Keratinocyte (primary cell): Measurements from ENCODE around the gene OR4E1. TPM values are rescaled to one million over a fixed set of nuclear protein-coding genes. Genes with fewer than 3 reads are reported as not detected.

Experiments used
- DNase-seq: peaks from one replicate; pipeline ENCODE4 v3.0.0-alpha.2; 2011; ENCODE audit warnings: low read depth, missing footprints, low spot score
- FAIRE-seq: peaks from 2 replicates; lab custom pipeline; 2011; peaks lifted over from hg19 to GRCh38; lab: Jason Lieb, UNC
- H2AFZ ChIP-seq: 2 replicates; pipeline ENCODE4 v1.6.0; 2012; ENCODE audit warnings: low read length, control low read depth, inconsistent platforms; ENCODE audit not compliant: control insufficient read depth
- H3K27ac ChIP-seq: 2 replicates; pipeline ENCODE4 v1.5.1; 2011; ENCODE audit warnings: low read length; ENCODE audit not compliant: control insufficient read depth, insufficient read depth
- H3K27me3 ChIP-seq: 3 replicates; pipeline ENCODE4 v1.6.0; 2011; ENCODE audit warnings: low read length; ENCODE audit not compliant: control insufficient read depth, insufficient read depth; ENCODE audit errors: extremely low read depth
- H3K36me3 ChIP-seq, 2 experiments: 2 replicates in 1 of 2; 3 replicates in 1 of 2; pipeline ENCODE4 v1.5.1; 2011; ENCODE audit warnings: low read length in 2 of 2, mild to moderate bottlenecking in 1 of 2; ENCODE audit not compliant: control insufficient read depth in 2 of 2, insufficient read depth in 2 of 2; ENCODE audit errors: extremely low read depth in 1 of 2
- H3K4me1 ChIP-seq: 3 replicates; pipeline ENCODE4 v1.5.1; 2011; ENCODE audit warnings: low read length; ENCODE audit not compliant: control insufficient read depth, insufficient read depth; ENCODE audit errors: extremely low read depth
- H3K4me2 ChIP-seq: 3 replicates; pipeline ENCODE4 v1.6.0; 2011; ENCODE audit warnings: low read depth, low read length; ENCODE audit not compliant: control insufficient read depth, insufficient read depth; ENCODE audit errors: extremely low read depth
- H3K4me3 ChIP-seq, 3 experiments: fragments of 200-600 bp in 1 of 3; sonication (generic) in 1 of 3; 2 replicates in 2 of 3; 3 replicates in 1 of 3; pipeline ENCODE4 v1.5.1; 2011 to 2016; ENCODE audit warnings: low read length in 3 of 3, mild to moderate bottlenecking in 3 of 3, control low read depth in 2 of 3, inconsistent platforms in 1 of 3, low read depth in 1 of 3, mixed read lengths in 1 of 3, mixed run types in 1 of 3, moderate library complexity in 1 of 3; ENCODE audit not compliant: control insufficient read depth in 2 of 3, insufficient read depth in 2 of 3; ENCODE audit errors: extremely low read depth in 1 of 3
- H3K79me2 ChIP-seq: 2 replicates; pipeline ENCODE4 v1.6.0; 2012; ENCODE audit warnings: low read length; ENCODE audit not compliant: control insufficient read depth, insufficient read depth
- H3K9ac ChIP-seq: 3 replicates; pipeline ENCODE4 v1.6.0; 2011; ENCODE audit warnings: low read length; ENCODE audit not compliant: control insufficient read depth, insufficient read depth; ENCODE audit errors: extremely low read depth
- H3K9me1 ChIP-seq: 3 replicates; pipeline ENCODE4 v1.6.0; 2011; ENCODE audit warnings: low read length; ENCODE audit not compliant: control insufficient read depth, insufficient read depth; ENCODE audit errors: extremely low read depth
- H3K9me3 ChIP-seq: 2 replicates; pipeline ENCODE4 v1.5.1; 2012; ENCODE audit warnings: low read depth, low read length; ENCODE audit not compliant: control insufficient read depth
- H4K20me1 ChIP-seq: 3 replicates; pipeline ENCODE4 v1.6.0; 2011; ENCODE audit warnings: low read length; ENCODE audit not compliant: control insufficient read depth, insufficient read depth; ENCODE audit errors: extremely low read depth
- EZH2 ChIP-seq: IDR thresholded peaks from one replicate; pipeline ENCODE4 v1.6.1; 2012; ENCODE audit warnings: inconsistent platforms, mild to moderate bottlenecking, low read length, moderate library complexity
- dilution Hi-C: fragments of 300-500 bp; cut with MboI; formaldehyde crosslinking; loops from one replicate; pipeline ENCODE4 v1.7.0; 2020; ENCODE audit warnings: low sequenced_read_pairs; ENCODE audit not compliant: extremely low pct_ligation_motif_present
- polyA plus RNA-seq, 5 experiments: library from polyadenylated mRNA; depleted of rRNA in 3 of 5; stranded (reverse) in 3 of 5; stranded (forward) in 1 of 5; unstranded in 1 of 5; fragments of >200 nt; gene quantifications; 1 replicate in 1 of 5; 2 replicates in 3 of 5; 3 replicates in 1 of 5; pipeline versions ENCODE4 v1.2.1 to v1.2.3, GENCODE V29; 2011 to 2012; ENCODE audit warnings: missing spikeins in 2 of 5, low read depth in 1 of 5, low replicate concordance in 1 of 5
- TF ChIP-seq, protein P1 (sequence below), 3 experiments: IDR thresholded peaks in 1 of 3; conservative IDR thresholded peaks in 1 of 3; optimal IDR thresholded peaks in 1 of 3; 2 replicates in 2 of 3; 3 replicates in 1 of 3; pipeline versions ENCODE3 to v1.5.1; 2011; ENCODE audit warnings: low read length in 3 of 3, mild to moderate bottlenecking in 3 of 3, moderate library complexity in 2 of 3, control low read depth in 1 of 3, inconsistent platforms in 1 of 3; ENCODE audit not compliant: insufficient read depth in 2 of 3; ENCODE audit errors: extremely low read depth in 1 of 3

The OR4E1 gene
- polyA plus RNA-seq, 1 donor (not counting 4 experiments of a cell fraction or from before 2014, with no cell fraction given): not detected

DNA sequence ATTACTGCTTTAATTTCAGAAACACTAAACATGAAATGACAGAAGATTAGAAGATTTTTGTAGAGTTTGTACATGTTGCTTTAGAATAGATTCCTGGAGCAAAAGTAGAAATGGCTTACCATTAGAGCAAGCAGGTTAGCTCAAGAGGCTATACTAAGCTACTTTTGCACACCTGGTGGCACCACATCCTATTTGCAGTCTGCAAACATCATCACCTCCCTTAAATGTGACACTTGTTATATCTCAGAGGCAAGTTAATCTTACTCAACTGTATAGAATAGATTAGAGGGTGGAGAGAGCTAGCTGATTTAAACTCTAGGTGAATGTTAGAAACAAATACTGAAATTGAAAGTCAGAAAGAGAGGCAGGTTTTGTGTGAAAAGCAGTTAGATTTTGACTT is 30.7 kb upstream of the OR4E1 start:
- Histone ChIP-seq H3K79me2 (no peaks in the 10 kb centered on the region), H3K4me2 (no peak overlapping the region), H3K36me3 (no peaks in the 10 kb centered on the region), H3K4me1 (no peaks in the 10 kb centered on the region), H3K9ac (no peak overlapping the region), H4K20me1 (no peaks in the 10 kb centered on the region), H3K27ac (no peak overlapping the region), H3K9me3 (no peaks in the 10 kb centered on the region), H3K4me3 (no peak overlapping the region), H3K27me3 (no peaks in the 10 kb centered on the region), H3K9me1 (no peaks in the 10 kb centered on the region), H2AFZ (no peak overlapping the region)
- FAIRE-seq: no peak
- dilution Hi-C loops: no loop called here
- no peak for DNase-seq
- TF ChIP-seq EZH2: no peak
- TF ChIP-seq, protein P1, sequence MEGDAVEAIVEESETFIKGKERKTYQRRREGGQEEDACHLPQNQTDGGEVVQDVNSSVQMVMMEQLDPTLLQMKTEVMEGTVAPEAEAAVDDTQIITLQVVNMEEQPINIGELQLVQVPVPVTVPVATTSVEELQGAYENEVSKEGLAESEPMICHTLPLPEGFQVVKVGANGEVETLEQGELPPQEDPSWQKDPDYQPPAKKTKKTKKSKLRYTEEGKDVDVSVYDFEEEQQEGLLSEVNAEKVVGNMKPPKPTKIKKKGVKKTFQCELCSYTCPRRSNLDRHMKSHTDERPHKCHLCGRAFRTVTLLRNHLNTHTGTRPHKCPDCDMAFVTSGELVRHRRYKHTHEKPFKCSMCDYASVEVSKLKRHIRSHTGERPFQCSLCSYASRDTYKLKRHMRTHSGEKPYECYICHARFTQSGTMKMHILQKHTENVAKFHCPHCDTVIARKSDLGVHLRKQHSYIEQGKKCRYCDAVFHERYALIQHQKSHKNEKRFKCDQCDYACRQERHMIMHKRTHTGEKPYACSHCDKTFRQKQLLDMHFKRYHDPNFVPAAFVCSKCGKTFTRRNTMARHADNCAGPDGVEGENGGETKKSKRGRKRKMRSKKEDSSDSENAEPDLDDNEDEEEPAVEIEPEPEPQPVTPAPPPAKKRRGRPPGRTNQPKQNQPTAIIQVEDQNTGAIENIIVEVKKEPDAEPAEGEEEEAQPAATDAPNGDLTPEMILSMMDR (optimal IDR thresholded peaks at IDR 0.05 in 1 of 3, IDR thresholded peaks at IDR 0.05 in 1 of 3, conservative IDR thresholded peaks at IDR 0.05 in 1 of 3; ENCODE audit: extremely low read depth in 1 of 3, insufficient read depth in 2 of 3, low read length in 3 of 3): no peak

DNA sequence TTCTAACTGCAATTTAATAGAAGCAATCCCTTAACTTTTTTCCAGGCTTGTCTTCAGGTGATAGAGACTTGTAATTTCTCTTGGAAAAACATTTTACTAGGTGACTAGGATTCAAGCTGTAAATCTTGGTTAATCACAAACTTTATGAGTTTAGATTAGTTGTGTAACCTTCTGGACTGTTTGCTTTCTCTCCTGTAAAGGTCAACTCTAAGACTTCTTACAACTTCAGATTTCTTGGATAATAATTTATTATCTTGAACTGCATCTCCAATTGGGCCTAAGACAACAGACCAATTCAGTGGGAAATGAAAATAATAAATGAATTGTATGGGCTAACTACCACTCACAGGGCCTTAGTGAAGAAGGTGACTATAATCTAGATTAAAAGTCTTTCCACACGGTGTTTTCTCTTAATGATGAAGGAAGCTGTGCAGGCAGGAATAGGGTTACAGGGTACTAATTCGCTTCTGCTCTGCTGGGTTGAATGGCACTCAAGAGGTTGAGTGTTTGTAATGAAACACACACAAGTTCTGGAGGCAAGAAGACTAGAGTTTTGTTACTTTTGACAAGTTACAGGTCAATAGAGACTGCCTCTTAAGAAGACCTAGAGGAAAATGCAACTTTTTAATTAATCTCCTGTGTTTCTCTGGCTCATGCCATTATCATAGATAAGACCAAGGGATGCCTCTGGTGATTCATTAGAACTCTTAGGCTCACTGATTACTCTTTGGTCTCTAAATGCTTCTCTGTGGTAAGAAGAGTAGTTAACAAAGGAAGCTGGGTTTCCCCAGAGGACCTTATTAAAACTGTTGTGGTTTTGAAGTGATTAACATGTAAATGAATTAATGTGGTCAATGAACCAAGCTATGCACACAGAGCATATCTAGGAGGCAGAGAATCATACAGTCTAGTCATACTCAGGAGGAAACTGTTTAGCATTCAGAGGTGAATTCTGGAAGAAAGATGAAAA is 30.0 kb upstream of the OR4E1 start:
- TF ChIP-seq EZH2: no peak
- TF ChIP-seq, protein P1 (optimal IDR thresholded peaks at IDR 0.05 in 1 of 3, IDR thresholded peaks at IDR 0.05 in 1 of 3, conservative IDR thresholded peaks at IDR 0.05 in 1 of 3; ENCODE audit: extremely low read depth in 1 of 3, insufficient read depth in 2 of 3, low read length in 3 of 3): no peak
- dilution Hi-C loops: no loop called here
- Histone ChIP-seq H3K79me2 (no peaks in the 10 kb centered on the region), H2AFZ (no peak overlapping the region), H3K4me3 (no peak overlapping the region), H3K36me3 (no peaks in the 10 kb centered on the region), H4K20me1 (no peaks in the 10 kb centered on the region), H3K9me1 (no peaks in the 10 kb centered on the region), H3K9me3 (no peaks in the 10 kb centered on the region), H3K4me1 (no peaks in the 10 kb centered on the region), H3K27ac (no peak overlapping the region), H3K4me2 (no peak overlapping the region), H3K27me3 (no peaks in the 10 kb centered on the region), H3K9ac (no peak overlapping the region)
- DNase-seq: no peak
- FAIRE-seq: no peak
